H9 (cell line): ENCODE results near the gene MPPE1. TPM values are rescaled to one million over a fixed set of nuclear protein-coding genes. Genes with fewer than 3 reads are reported as not detected.
A peak's percentile ranks its signal among the peaks of the same experiment; 100 is the strongest.
"Not testable (repeated sequence)": the region's sequence is repeated elsewhere in the genome, so short reads cannot be mapped to it uniquely, and the experiment has no call there.

ENCODE experiments used
- DNase-seq: peaks from one replicate; pipeline ENCODE4 v3.0.0-alpha.2; 2017
- H2AFZ ChIP-seq: one replicate; pipeline ENCODE4 v1.6.1; 2013; ENCODE audit warnings: mild to moderate bottlenecking, low read length, control low read depth, moderate library complexity
- H2AK5ac ChIP-seq: 2 replicates; pipeline ENCODE4 v1.6.1; 2013; ENCODE audit warnings: low read length, control low read depth, mixed read lengths; ENCODE audit not compliant: insufficient read length
- H2BK120ac ChIP-seq: one replicate; pipeline ENCODE4 v1.6.1; 2013; ENCODE audit warnings: low read depth, mild to moderate bottlenecking, low read length, control low read depth, inconsistent platforms; ENCODE audit not compliant: poor library complexity, severe bottlenecking
- H2BK12ac ChIP-seq: 2 replicates; pipeline ENCODE4 v1.6.1; 2013; ENCODE audit warnings: low read length, control low read depth, mixed read lengths, low read depth; ENCODE audit not compliant: insufficient read length
- H2BK15ac ChIP-seq: 2 replicates; pipeline ENCODE4 v1.6.1; 2013; ENCODE audit warnings: low read depth, low read length, control low read depth
- H2BK20ac ChIP-seq: one replicate; pipeline ENCODE4 v1.6.1; 2013; ENCODE audit warnings: low read depth, mild to moderate bottlenecking, low read length, control low read depth, inconsistent platforms; ENCODE audit not compliant: poor library complexity, severe bottlenecking
- H2BK5ac ChIP-seq: 2 replicates; pipeline ENCODE4 v1.6.1; 2013; ENCODE audit warnings: low read length, control low read depth, mixed read lengths; ENCODE audit not compliant: insufficient read length
- H3K14ac ChIP-seq: 2 replicates; pipeline ENCODE4 v1.6.1; 2013; ENCODE audit warnings: low read length, control low read depth; ENCODE audit not compliant: insufficient read depth
- H3K18ac ChIP-seq: 2 replicates; pipeline ENCODE4 v1.6.1; 2013; ENCODE audit warnings: low read depth, mild to moderate bottlenecking, mixed read lengths, low read length, control low read depth; ENCODE audit not compliant: insufficient read length
- H3K23ac ChIP-seq: 2 replicates; pipeline ENCODE4 v1.6.1; 2013; ENCODE audit warnings: low read length, control low read depth, mixed read lengths, low read depth; ENCODE audit not compliant: insufficient read length
- H3K23me2 ChIP-seq: 2 replicates; pipeline ENCODE4 v1.6.1; 2013; ENCODE audit warnings: low read depth, mild to moderate bottlenecking, mixed read lengths, low read length, control low read depth; ENCODE audit not compliant: insufficient read length, poor library complexity, severe bottlenecking
- H3K27ac ChIP-seq: 2 replicates; pipeline ENCODE4 v1.5.1; 2013; ENCODE audit warnings: low read length, control low read depth, mixed read lengths, low read depth; ENCODE audit not compliant: insufficient read length
- H3K27me3 ChIP-seq: 2 replicates; pipeline ENCODE4 v1.6.1; 2013; ENCODE audit warnings: low read length, control low read depth, inconsistent platforms; ENCODE audit not compliant: insufficient read depth
- H3K4ac ChIP-seq: 2 replicates; pipeline ENCODE4 v1.6.1; 2013; ENCODE audit warnings: low read depth, mild to moderate bottlenecking, control low read depth, inconsistent platforms, low read length, moderate library complexity
- H3K4me1 ChIP-seq: 2 replicates; pipeline ENCODE4 v1.6.1; 2013; ENCODE audit warnings: low read length, control low read depth, inconsistent platforms; ENCODE audit not compliant: insufficient read depth
- H3K4me2 ChIP-seq: 2 replicates; pipeline ENCODE4 v1.6.1; 2013; ENCODE audit warnings: low read length, control low read depth, mixed read lengths; ENCODE audit not compliant: insufficient read length, insufficient read depth
- H3K56ac ChIP-seq: 2 replicates; pipeline ENCODE4 v1.6.1; 2013; ENCODE audit warnings: low read depth, mild to moderate bottlenecking, mixed read lengths, low read length, control low read depth; ENCODE audit not compliant: insufficient read length
- H3K79me1 ChIP-seq: 2 replicates; pipeline ENCODE4 v1.6.1; 2013; ENCODE audit warnings: low read depth, mild to moderate bottlenecking, moderate library complexity, low read length, control low read depth, inconsistent platforms; ENCODE audit not compliant: insufficient read depth, poor library complexity, severe bottlenecking
- H3K79me2 ChIP-seq: 2 replicates; pipeline ENCODE4 v1.6.1; 2013; ENCODE audit warnings: low read length, control low read depth, inconsistent platforms; ENCODE audit not compliant: insufficient read depth
- H3K9ac ChIP-seq: 2 replicates; pipeline ENCODE4 v1.6.1; 2013; ENCODE audit warnings: low read length, control low read depth, mixed read lengths; ENCODE audit not compliant: insufficient read length; ENCODE audit errors: extremely low read depth
- H3K9me3 ChIP-seq: one replicate; pipeline ENCODE4 v1.6.1; 2013; ENCODE audit warnings: low read depth, low read length, inconsistent platforms; ENCODE audit not compliant: control insufficient read depth
- H3T11ph ChIP-seq: one replicate; pipeline ENCODE4 v1.6.1; 2013; ENCODE audit warnings: mild to moderate bottlenecking, low read length, control low read depth, inconsistent platforms
- H4K20me1 ChIP-seq: one replicate; pipeline ENCODE4 v1.6.1; 2013; ENCODE audit not compliant: control insufficient read depth, insufficient read length, insufficient read depth
- H4K5ac ChIP-seq: 2 replicates; pipeline ENCODE4 v1.6.1; 2013; ENCODE audit warnings: low read depth, mild to moderate bottlenecking, mixed read lengths, low read length, control low read depth; ENCODE audit not compliant: insufficient read length
- H4K8ac ChIP-seq: replicated peaks from 2 replicates; pipeline ENCODE4 v1.6.1; 2013; ENCODE audit warnings: low read length, control low read depth, mixed read lengths, low read depth; ENCODE audit not compliant: insufficient read length
- H4K91ac ChIP-seq: 2 replicates; pipeline ENCODE4 v1.6.1; 2013; ENCODE audit warnings: low read depth, mild to moderate bottlenecking, moderate library complexity, mixed read lengths, low read length, control low read depth; ENCODE audit not compliant: insufficient read length
- H3K27ac Mint-ChIP-seq, 3 experiments: 2 replicates in 2 of 3; 3 replicates in 1 of 3; pipeline ENCODE4 v1.8.0; 2020 to 2021; ENCODE audit warnings: mixed read lengths in 3 of 3, mild to moderate bottlenecking in 1 of 3, moderate library complexity in 1 of 3
- H3K27me3 Mint-ChIP-seq: 2 replicates; pipeline ENCODE4 v1.8.0; 2021; ENCODE audit warnings: low read depth, mild to moderate bottlenecking, moderate library complexity, mixed read lengths
- H3K36me3 Mint-ChIP-seq, 3 experiments: 2 replicates in 2 of 3; 3 replicates in 1 of 3; pipeline ENCODE4 v1.8.0; 2020 to 2021; ENCODE audit warnings: low read depth in 3 of 3, mixed read lengths in 3 of 3; ENCODE audit not compliant: insufficient read depth in 1 of 3
- H3K4me1 Mint-ChIP-seq, 2 experiments: 2 replicates each; pipeline ENCODE4 v1.8.0; 2020; ENCODE audit warnings: mixed read lengths in 2 of 2
- H3K4me3 Mint-ChIP-seq, 2 experiments: 2 replicates in 1 of 2; 3 replicates in 1 of 2; pipeline ENCODE4 v1.8.0; 2020 to 2021; ENCODE audit warnings: mild to moderate bottlenecking in 2 of 2, mixed read lengths in 2 of 2, moderate library complexity in 1 of 2
- H3K9me3 Mint-ChIP-seq, 2 experiments: 2 replicates in 1 of 2; 3 replicates in 1 of 2; pipeline ENCODE4 v1.8.0; 2020; ENCODE audit warnings: mild to moderate bottlenecking in 2 of 2, mixed read lengths in 2 of 2, moderate library complexity in 1 of 2
- WGBS: extraction: QIAGEN DNeasy Blood & Tissue Kit; methylation state at CpG from one replicate; pipeline ENCODE4 v1.1.7; 2013; ENCODE audit warnings: missing lambda C conversion rate, low lambda C conversion rate, mixed read lengths; ENCODE audit not compliant: insufficient read length; ENCODE audit errors: extremely low coverage; 5-methylcytosine and 5-hydroxymethylcytosine counted together
- total RNA-seq: library from RNA; stranded (reverse); gene quantifications from 2 replicates; pipeline ENCODE4 v1.2.1, GENCODE V29; 2021
- TF ChIP-seq, protein P1 (sequence below): fragments of 200-600 bp; sonication (generic); conservative IDR thresholded peaks from 3 replicates; pipeline ENCODE4 v1.8.0; 2021; ENCODE audit warnings: antibody characterized with exemption, mild to moderate bottlenecking

Gene MPPE1
- total RNA-seq, 1 experiment from 2014 or later = 13.2 TPM

DNA sequence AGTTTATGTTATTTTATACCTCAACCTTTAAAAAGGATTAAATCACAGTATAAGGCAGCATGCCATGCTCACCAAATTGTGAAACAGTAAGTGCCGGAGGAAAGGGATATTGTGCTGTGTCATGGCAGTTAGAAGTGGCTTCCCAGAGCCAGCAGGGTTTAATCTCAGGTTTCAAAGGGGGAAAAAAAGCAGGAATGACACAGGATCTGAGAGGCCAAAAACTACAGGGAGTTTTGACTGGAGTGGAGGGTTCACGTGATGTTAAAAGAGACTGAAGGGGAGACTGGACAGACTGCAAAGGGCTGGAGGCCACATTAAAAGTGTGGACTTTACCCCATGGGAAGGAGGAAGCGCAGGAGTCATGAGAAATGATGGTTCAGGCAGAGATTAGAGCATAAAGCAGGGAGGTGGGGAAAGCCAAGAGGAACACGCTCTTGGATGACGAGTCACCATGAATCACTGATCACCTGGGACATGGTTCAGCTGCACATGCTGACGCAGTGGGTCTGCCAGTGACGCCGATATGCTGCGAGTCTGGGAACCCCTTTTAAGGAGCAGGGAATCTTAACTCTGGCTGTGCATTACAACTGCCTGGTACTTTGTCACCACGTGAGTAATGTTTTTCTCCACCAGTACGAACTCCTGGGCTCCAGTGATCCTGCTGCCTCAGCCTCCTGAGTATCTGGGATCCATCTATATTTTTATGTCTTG is 50.8 kb downstream of the MPPE1 start:
- Histone ChIP-seq H4K91ac (no peak overlapping the region), H3K4ac (no peak overlapping the region), H2BK20ac (no peak overlapping the region), H2BK5ac (no peak overlapping the region), H2BK15ac (no peak overlapping the region), H3K79me1 (no peaks in the 10 kb centered on the region), H3K18ac (peak overlapping the region; percentile 1), H3K56ac (no peak overlapping the region), H3K4me2 (no peak overlapping the region), H3K23ac (no peak overlapping the region), H4K20me1 (no peaks in the 10 kb centered on the region), H3K23me2 (no peaks in the 10 kb centered on the region), H3K27ac (peak overlapping the region; percentile 1), H3T11ph (no peak overlapping the region), H3K79me2 (peaks cover 8% of the 10 kb centered on the region; the same call in 1 of the 2 replicates), H3K27me3 (no peaks in the 10 kb centered on the region), H2BK120ac (no peak overlapping the region), H3K9me3 (no peaks in the 10 kb centered on the region), H2AFZ (no peak overlapping the region), H2AK5ac (no peak overlapping the region), H4K8ac (no peak overlapping the region), H3K9ac (peak overlapping the region; percentile 5), H3K14ac (peak overlapping the region; percentile 16; the same call in 1 of the 2 replicates), H4K5ac (no peak overlapping the region), H2BK12ac (no peak overlapping the region), H3K4me1 (peaks cover 5% of the 10 kb centered on the region; the same call in 1 of the 2 replicates)
- peaks cover 38 to 39% of the 10 kb centered on the region in 2 experiments for H3K4me1 Mint-ChIP-seq
- peak overlapping the region; percentile 60 to 98 (median 96) for H3K27ac Mint-ChIP-seq
- no peaks in the 10 kb centered on the region for H3K27me3 Mint-ChIP-seq
- peaks cover 0 to 2% (median 0%) of the 10 kb centered on the region in 3 experiments; a peak in 2 of 7 replicates for H3K36me3 Mint-ChIP-seq
- peak overlapping the region; percentile 16 to 23 for H3K4me3 Mint-ChIP-seq
- peak; percentile 61 for DNase-seq
- H3K9me3 Mint-ChIP-seq = no peaks in the 10 kb centered on the region
- TF ChIP-seq, protein P1, sequence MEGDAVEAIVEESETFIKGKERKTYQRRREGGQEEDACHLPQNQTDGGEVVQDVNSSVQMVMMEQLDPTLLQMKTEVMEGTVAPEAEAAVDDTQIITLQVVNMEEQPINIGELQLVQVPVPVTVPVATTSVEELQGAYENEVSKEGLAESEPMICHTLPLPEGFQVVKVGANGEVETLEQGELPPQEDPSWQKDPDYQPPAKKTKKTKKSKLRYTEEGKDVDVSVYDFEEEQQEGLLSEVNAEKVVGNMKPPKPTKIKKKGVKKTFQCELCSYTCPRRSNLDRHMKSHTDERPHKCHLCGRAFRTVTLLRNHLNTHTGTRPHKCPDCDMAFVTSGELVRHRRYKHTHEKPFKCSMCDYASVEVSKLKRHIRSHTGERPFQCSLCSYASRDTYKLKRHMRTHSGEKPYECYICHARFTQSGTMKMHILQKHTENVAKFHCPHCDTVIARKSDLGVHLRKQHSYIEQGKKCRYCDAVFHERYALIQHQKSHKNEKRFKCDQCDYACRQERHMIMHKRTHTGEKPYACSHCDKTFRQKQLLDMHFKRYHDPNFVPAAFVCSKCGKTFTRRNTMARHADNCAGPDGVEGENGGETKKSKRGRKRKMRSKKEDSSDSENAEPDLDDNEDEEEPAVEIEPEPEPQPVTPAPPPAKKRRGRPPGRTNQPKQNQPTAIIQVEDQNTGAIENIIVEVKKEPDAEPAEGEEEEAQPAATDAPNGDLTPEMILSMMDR = no peak
- WGBS = no CpG with 5 or more reads among the region's 11 CpGs

DNA sequence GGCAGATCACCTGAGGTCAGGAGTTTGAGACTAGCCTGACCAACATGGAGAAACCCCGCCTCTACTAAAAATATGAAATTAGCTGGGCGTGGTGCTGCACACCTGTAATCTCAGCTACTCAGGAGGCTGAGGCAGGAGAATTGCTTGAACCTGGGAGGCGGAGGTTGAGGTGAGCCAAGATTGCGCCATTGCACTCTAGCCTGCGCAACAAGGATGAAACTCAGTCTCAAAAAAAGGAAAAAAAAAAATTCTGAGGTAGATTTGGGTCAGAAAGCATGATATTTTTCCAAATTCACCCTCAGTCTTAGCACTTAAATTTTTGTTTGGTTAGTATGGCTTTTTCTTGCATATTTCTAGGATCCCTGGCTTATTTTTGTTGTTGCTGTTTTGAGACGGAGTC is 53.6 kb downstream of the MPPE1 start:
- not testable (repeated sequence) for H3K36me3 Mint-ChIP-seq, H3K9me3 ChIP-seq, H3K79me1 ChIP-seq, H2BK15ac ChIP-seq, H2BK120ac ChIP-seq, H3K56ac ChIP-seq, H3K4me2 ChIP-seq, H3K9me3 Mint-ChIP-seq, H3T11ph ChIP-seq, DNase-seq, H3K4me3 Mint-ChIP-seq, H2AK5ac ChIP-seq, H2AFZ ChIP-seq, H3K27ac ChIP-seq, H4K20me1 ChIP-seq, H3K18ac ChIP-seq, H2BK20ac ChIP-seq, H3K4ac ChIP-seq, H2BK12ac ChIP-seq, H3K9ac ChIP-seq, H3K27me3 ChIP-seq, H3K4me1 ChIP-seq, H3K23me2 ChIP-seq, H2BK5ac ChIP-seq, H3K23ac ChIP-seq, H3K27me3 Mint-ChIP-seq, H4K8ac ChIP-seq, H3K14ac ChIP-seq, H4K5ac ChIP-seq, H4K91ac ChIP-seq
- peaks cover 18% of the 10 kb centered on the region; the same call in 1 of the 2 replicates for H3K79me2 ChIP-seq
- H3K4me1 Mint-ChIP-seq = peaks cover 50 to 56% of the 10 kb centered on the region in 2 experiments
- WGBS = no CpG with 5 or more reads among the region's 6 CpGs
- peak overlapping the region; percentile 63 to 91 (median 88); a peak in 6 of 7 replicates for H3K27ac Mint-ChIP-seq
